GM21390 (cell line): ENCODE measurements around the gene IFRD1.

Experiments
- ATAC-seq: cut with Tn5 transposase; IDR thresholded peaks from one replicate; pipeline ENCODE4 v1.9.1; 2021; ENCODE audit not compliant: unreplicated experiment

The IFRD1 gene

DNA sequence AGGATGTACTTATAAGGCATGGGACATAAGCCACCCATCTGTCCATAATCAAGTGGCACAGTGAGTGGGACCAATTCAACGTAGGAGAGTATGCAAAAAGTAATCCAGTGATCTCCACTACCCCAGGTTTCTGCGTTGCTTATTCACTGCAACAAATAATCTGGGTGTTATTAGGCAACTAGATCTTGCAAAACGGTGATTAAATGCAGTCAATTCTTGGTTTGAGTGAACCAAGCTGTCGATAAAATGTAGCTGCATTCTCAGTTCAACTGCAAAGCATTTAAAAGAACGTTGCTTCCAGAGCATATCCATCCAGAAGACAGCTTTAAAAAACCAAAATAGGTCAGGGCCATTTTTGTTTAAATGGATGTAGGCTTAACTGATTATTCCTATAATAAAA is 35.5 kb downstream of the IFRD1 start:
- ATAC-seq: no peak

DNA sequence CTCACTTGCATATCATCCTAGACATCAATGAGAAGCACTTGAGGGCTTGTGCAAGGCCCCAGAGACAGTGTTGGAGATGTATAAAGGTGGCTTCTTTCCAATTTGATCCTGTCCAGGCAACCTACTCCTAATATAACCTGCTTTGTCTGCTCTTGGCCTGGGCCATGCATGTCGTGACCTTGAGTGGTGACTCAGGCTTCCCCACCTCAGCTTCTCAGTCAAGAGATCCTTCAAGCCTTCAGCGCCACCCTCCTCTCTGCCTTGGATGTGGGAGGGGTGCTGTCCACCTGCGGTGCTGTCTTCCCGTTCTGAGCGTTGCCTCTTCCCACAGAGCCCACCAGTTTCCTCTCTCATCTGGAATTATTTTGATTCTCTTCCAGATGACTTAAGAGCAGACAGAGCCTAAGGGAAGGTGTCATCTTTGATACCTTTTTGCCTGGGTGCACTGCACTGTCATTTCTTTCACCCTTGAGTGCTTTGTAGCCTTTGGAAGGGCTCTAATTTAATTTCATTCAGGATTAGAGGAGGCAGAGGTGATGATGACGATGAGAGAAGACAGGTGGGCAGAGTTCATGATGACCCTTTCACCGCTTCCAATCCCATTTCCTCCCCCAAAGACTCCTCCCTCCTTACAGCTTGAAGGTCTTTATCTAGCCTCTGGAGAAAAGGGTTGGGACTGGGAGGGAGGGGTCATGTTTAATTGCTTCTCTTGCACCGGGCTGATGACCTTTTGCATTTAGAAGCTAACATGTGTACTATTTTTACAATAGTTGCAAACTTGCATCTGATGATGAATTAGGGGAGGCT is 37.4 kb downstream of the IFRD1 start:
- ATAC-seq: no peak

DNA sequence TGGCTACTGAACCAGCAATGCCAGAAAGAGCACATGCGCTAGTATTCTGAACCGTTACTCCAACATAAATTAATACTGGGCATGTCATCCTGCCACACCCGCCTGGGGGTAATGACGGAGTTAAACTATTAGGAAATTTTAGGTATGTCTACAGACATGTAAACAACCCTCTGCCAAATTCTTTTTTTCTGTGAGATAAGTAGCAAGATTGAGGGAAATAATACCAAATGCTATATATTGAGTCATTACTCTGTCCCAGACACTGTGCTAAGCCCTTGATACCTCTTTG is 37.9 kb downstream of the IFRD1 start:
- ATAC-seq: no peak

DNA sequence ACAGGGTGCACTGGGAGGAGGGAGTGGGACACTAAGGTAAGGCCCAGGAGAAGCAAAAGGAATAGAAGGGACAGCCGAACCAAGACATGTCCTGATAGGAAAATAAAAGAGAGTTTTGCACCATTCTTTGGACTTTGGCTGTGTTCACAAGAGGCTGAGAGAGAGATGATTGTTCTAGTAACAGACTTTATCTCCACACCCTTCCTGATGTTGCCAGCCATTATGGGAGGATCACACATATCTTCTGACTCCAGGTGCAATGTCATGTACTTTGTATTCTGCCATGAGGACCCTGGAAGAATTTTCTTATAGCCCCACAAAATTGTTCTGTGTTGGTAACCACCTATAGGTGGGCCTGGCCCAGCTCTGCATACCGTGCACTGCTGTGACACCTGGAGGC is 41.9 kb downstream of the IFRD1 start:
- no peak for ATAC-seq

DNA sequence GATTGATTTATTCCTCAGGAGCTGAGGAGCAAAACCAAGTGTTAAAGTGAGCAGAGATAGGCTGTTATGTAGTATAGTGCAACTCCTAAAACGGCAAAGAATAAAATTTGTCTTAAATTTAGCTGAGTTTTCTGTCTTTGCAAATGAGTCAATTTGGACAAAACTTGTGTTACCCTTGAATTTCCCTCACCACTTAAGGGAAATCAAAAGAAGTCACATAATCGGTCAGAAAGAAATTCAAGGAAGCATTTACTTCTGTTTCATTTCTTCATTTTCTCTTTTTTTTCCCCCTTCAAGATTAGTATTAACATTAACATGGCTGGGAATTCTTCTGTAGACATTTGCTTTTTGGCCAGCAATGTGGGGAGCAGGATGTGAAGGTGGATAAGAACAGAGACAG is 44.4 kb downstream of the IFRD1 start:
- ATAC-seq: no peak

DNA sequence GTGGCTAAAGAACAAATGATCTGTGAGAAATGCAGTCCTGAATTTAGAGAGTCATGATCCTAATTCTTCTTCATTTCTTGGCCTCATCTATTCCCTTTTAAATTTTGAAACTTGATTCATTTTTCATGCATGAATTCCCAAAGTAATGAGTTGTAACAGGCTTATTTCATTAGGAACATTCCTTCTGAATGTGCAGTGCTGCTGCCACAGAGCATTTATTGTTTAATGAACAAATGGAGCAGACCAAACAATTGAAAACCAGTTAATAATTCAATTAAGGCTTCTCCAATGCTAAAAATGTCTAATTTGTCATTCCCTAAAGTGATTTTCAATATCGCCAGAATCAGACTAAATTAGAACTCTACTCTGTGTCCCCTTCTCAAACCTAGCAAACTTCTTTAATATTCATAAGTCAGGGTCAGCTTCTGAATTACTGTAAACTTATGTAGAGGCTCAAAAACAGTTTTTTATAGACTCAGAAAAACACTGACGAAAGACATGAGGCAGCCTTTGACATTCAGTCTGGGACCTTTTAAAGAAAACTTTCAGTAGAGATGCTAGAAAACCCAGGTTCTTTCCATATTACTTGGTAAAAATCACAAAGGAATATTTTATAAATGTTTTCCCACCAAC is 45.0 kb downstream of the IFRD1 start:
- ATAC-seq: no peak

DNA sequence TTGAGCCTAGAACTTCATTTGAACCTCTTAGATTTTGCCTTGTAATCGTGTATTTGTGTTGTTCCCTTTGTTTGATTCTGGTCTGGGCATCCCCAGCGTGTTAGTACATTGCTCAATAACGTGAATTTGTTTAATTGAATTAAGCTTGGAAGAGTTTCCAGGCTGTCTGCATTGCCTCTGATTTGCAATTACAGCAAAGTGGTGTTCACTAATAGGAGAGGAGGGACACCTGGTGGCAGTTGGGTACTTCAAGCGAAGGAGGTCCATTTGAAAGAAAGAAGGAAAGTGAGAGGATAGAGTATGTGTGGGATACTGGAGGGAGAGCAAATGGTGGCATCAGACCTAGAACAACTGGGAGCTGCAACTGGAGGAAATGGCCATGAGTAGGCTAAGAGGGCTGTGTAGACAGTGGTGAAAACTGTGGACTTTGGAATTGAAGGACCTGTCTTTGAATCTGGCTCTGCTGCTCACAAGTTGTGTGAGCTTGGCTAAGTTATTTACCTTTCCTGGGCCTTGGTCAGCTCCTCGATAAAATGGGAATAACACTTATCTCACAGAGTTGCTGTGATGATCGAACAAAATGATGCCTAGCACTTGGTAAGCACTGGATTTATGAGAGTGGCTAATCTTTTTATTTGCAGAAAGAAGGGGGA is 45.7 kb downstream of the IFRD1 start:
- ATAC-seq: peak; percentile 38

DNA sequence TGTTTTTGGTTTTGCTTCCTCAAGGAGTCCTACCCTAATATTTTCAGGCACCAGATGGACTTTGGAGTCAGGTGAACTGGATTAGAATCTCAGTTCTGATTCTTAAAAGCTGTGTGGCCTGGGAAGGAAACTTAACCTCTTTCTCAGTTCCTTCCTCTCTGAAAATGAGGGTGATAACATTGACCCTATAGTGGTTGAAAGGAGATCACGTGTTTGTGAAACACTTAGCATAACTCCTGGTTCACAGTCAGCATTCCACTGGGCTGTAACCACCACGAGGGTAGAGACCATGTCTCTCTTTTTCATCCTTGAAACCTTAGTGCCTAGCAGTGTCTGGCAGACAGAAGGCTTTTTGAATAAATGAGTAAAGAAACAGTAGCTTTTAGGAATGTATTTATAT is 47.2 kb downstream of the IFRD1 start:
- peak; percentile 87 for ATAC-seq

DNA sequence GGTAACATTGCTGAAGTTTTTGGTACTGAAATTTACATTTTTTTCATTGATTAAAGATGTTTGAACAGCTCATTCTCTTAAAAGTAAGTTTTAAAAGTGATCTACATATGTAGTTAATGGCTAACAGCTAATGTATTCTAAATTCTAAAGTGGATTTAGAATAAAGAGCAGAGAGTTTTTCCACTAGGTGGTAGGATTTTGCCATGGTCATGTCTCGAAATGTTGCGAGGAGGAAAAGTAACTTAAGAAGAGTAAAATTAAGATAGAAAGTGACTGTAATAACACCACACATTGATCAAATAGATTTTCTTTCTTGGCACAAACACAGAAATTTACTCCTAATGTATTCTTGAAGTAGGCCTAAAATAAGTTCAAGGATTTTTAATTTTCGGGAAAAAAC is 50.4 kb downstream of the IFRD1 start:
- no peak for ATAC-seq

DNA sequence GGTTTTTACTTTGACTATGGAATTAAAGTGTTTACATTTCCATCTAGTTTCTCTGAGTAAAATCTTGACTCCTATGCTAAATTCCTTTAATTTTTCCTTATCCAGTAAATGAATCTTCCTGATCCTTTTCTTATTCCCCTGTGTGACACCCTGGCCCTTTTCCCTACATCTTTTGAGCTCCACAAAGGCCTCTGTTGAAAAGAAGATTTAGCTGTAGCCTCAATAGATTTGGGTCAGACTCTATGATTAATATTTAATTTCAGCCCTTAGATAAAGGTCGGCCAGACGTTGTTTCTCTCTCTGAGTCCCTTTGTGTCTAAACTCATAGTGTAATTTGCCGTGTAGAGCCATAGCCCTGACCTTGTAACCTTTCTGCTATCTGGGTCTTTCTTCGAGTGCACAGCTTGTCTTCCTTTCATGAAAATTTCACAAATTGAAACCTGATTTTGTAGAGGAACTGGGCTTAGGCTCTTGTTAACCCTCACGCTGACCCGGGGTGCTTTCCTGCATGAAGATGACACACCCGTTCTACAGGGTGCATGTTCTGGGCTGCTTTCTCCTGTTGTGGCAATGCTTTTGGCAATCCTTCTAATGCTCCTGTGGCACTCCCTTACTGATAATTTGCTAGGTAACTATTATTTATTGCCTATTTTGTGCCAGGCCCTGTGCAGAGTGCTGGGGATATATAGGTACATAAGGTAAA is 51.7 kb downstream of the IFRD1 start:
- ATAC-seq: no peak

DNA sequence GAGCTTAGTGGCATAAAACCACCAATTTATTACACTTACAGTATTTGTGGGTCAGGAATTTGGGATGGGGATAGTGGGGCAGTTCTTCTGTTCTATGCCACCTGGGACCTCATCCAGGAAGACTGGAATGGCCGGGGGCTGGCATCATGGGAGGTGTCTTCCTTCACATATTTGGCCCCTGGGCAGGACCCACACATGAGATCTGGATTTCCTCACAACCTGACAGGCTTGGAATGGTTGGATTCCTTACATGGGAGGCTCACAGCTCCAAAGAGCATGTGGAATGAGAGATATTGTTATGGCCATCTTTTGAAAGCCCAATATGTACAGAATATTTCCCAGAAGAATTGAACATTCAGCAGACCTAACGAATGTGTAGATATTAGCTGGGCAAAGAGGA is 52.4 kb downstream of the IFRD1 start:
- ATAC-seq: no peak

DNA sequence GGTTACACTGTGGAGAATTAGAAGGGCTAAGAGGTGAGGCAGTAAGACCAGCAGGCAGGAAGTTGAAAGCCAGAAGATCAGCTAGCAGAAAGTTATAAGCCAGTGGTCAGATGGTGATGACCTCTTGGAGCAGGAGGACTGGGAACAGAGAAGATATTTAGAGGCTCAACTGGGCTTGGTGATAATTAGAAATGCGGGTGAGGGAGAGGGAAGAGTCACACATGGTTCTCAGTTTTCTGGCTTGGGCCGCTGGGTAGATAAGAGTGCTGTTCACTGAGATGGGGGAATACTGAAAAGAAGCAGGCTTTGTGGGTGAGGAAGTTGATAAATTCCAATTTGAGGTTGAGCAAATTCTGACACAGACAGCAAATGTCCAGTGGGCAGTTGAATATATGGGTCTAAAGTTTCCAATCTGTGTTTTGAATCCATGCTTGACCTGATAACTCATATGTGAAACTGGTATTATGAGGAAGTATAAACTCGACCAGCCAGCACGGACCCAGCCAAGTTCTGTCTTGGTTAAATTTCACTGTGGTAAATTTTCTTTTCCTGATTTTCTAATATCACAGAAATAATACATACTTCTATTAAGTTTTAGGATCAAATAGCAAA is 53.2 kb downstream of the IFRD1 start:
- no peak for ATAC-seq

DNA sequence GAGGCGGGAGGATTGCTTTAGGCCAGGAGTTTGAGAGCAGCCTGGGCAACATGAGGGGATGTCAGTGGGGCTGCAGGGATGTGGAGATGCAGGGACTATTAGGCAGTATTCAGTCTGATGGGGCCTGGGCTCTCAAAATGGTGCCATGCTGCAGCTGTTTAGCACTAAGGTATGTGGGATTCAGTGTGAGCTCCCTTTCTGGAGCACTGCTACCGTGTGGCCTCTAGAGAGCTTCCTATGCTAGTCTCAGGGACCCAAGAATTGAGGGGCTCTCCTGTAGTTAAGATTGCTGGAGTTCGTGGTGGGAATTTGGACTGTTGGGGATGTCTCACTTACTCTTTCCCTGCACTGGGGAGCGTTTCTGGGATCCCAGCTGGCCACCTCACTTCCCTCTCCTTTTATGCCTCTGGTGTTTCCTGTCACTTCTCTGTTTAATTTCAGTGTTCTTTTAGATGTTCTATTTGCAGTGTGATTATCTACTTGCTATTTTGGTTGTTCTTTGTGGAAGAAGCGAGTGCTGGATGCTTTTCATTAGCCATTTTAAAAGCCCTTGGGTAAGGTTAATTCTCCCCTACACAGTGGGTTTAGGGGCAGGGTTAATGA is 53.9 kb downstream of the IFRD1 start:
- no peak for ATAC-seq

DNA sequence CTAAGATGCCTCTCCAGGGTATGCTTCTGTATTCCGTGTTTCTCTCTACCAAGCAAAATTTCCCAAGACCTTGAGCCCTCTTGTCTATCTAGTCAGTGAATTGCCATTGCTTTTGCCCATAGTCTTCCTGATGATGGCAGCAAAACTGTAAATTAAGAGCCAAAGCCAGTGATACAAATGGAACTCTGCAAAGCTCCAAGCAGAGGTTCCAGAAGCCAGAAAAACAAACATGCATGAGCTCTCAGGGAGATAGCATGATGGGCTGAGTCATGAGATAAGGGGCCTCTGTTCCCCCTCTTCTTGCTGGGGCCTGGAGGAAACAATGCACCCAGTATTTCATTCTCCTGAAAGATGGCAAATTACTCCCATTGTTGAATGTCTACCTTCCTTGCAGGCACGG is 55.2 kb downstream of the IFRD1 start:
- no peak for ATAC-seq

DNA sequence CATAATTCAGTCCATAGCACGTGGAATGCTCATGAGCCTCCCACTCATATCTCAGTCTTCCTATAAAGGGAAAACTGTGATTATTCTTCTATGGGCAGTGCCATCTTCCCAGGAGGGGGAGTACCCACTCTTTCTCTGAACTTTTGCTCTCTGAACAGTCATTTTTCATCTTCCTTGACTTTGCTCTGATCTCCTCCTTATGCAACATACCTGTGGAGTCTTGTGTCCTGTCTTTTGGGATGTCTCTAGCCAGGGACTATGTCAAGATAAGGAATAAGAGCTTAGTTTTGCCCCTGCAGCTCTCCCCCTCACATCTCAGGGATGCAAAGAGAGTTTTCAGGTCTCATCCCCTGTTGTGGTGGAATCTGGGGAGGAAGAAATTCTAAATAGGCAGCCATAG is 58.1 kb downstream of the IFRD1 start:
- ATAC-seq: no peak

DNA sequence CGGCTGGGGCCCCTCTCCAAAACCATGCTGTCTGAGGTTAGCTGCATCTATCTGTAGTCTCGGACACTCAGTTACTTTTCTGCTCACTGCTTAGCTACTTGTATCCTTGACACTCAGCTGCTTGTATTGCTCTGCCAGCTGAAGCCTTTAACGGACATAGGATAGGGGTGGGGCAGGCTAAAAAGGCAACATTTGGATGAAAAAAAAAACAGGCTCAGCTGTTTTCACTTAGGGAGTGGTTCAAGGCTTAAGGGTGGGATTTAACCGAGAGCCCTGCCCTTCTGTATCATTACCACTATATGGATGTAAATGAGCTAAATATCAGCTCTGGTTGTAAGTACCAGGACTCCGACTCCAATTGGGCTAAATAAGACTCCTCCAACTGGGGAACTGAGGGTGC is 59.1 kb downstream of the IFRD1 start:
- no peak for ATAC-seq

DNA sequence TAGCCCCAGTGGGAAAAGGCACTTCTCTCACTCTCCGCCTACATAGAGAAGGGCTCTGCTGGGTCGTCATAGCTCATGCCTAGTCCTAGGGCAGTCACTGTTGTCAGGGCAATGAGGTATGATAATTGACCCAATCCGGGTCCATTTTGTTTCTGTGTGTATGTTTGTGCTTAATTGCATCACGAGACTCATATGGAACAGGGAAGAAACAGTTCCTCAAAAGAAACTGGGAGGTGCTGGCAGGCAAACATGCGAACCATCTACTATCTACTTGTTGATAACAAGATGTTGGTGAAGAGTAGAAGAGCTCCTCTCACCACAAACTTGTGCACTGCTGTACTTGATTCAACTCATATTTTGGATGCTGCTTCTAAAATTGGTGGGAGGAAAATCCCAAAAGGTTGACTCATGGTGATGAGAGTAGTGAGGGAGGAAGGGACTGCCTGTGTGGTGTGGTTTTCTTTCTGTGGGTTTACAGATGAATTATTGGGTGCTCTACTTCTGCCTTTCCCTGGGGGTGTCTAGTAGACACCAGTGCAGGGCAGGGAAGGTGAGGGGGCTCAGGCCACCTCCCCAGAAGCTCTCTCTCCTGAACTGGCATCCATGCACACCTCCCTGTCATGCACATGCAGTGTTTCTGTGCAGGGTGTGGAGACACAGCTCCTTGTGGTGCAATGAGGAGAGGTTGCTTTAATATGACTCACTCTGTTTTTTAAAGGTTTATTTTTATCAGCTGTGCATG is 59.9 kb downstream of the IFRD1 start:
- ATAC-seq: peak; percentile 57

DNA sequence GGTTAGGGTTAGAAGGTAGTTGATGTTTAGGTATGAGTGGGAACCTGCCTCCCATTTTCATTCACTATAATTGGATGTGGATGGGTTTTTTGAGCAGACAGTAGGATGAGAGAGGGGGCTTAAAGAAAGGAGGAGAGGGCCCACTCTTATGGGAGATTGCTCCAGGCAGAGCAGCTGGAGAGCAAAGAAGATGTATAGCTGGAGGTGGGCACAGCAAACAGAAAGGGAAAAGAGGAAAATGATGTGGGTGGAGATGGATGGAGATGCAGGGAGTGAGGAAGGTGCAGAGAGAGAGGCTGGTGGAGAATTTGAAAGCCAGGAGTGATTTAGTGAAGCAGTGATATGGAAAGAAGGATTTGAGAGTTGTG is 60.5 kb downstream of the IFRD1 start:
- ATAC-seq: no peak

DNA sequence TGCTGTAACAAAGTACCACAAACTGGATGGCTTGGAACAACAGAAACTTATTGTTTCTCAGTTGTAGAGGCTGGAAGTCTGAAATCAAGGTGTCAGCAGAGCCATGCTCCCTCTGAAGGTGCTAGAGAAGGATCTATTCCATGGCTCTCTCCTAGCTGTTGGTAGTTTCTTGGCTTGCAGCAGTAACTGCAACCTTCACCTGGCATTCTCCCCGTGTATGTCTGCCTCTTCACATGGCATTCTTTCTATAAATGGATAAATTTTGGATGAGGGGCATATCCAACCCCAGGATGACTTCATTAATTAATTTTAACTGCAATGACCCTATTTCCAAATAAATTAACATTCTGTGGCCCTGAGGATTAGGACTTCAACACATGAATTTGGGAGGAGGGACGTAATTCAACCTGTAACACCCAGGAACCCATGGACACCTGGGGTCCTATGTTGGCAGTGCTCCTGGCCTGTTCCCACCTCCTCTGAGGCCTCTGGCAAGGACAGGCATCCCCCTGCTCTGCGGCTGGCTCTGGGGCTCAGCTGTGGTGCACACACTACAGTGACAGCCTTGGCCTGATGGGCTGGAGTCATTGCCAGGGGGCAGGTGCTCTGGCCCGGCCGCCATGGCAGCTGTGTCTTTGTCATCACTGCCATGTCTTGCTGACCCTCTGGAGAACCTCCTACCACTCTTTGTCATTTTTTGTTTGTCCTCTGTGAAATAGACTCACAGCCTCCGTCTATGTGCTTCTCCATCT is 61.4 kb downstream of the IFRD1 start:
- no peak for ATAC-seq
